Gastrocnemius medialis (tissue), 4 donors: Measurements from ENCODE around the gene NOB1. TPM values are rescaled to one million over a fixed set of nuclear protein-coding genes. Genes with fewer than 3 reads are reported as not detected.

Source experiments
- ATAC-seq, 2 donors: fragments of 150-250 bp; one replicate each; pipeline ENCODE4 v1.9.1; 2016
- DNase-seq, 2 donors: peaks; one replicate each; pipeline ENCODE4 v3.0.0-alpha.2; 2019
- H3K27ac ChIP-seq, 4 donors: fragments of 200-600 bp; sonication (generic); 1 replicate in 1 of 4; 2 replicates in 3 of 4; pipeline ENCODE4 v1.5.1; 2016 to 2018; ENCODE audit warnings: mild to moderate bottlenecking in 2 of 4, moderate library complexity in 1 of 4
- H3K27me3 ChIP-seq, 3 donors: fragments of 200-600 bp; sonication (generic) in 2 of 3; 1 replicate in 1 of 3; 2 replicates in 2 of 3; pipeline versions ENCODE4 v1.5.1 to v1.6.0; 2016 to 2019; ENCODE audit warnings: mild to moderate bottlenecking in 1 of 3, moderate library complexity in 1 of 3
- H3K36me3 ChIP-seq, 2 donors: fragments of 200-600 bp; sonication (generic) in 1 of 2; one replicate each; pipeline ENCODE4 v1.5.1; 2017 to 2018
- H3K4me1 ChIP-seq, 2 donors: fragments of 200-600 bp; sonication (generic) in 1 of 2; one replicate each; pipeline ENCODE4 v1.5.1; 2016 to 2017; ENCODE audit warnings: mild to moderate bottlenecking in 2 of 2
- H3K4me3 ChIP-seq, 4 donors: fragments of 200-600 bp; sonication (generic) in 3 of 4; 1 replicate in 1 of 4; 2 replicates in 3 of 4; pipeline ENCODE4 v1.5.1; 2016 to 2019; ENCODE audit warnings: mild to moderate bottlenecking in 2 of 4
- H3K9me3 ChIP-seq, 3 donors: fragments of 200-600 bp; sonication (generic) in 2 of 3; 1 replicate in 1 of 3; 2 replicates in 2 of 3; pipeline ENCODE4 v1.5.1; 2016 to 2019
- CTCF ChIP-seq, 5 experiments: fragments of 450-650 bp in 3 of 5; fragments of 200-600 bp in 2 of 5; sonication (generic) in 2 of 5; IDR thresholded peaks in 4 of 5; conservative IDR thresholded peaks in 1 of 5; 1 replicate in 4 of 5; 2 replicates in 1 of 5; pipeline ENCODE4 v1.5.1; 2016 to 2019; ENCODE audit warnings: antibody characterized with exemption in 5 of 5, mild to moderate bottlenecking in 3 of 5, moderate library complexity in 3 of 5
- POLR2A ChIP-seq, 2 donors: fragments of 450-650 bp; IDR thresholded peaks; one replicate each; pipeline ENCODE4 v1.6.1; 2017; ENCODE audit warnings: antibody characterized with exemption in 2 of 2, mild to moderate bottlenecking in 2 of 2, moderate library complexity in 2 of 2
- in situ Hi-C, 4 donors: fragments of 200-750 bp; cut with MboI; loops; one replicate each; pipeline versions ENCODE4 v1.15.0 to v1.8.0; 2017; ENCODE audit warnings: low sequenced_read_pairs in 4 of 4
- intact Hi-C: fragments of 100-400 bp; cut with DNase I; formaldehyde crosslinking; loops from one replicate; pipeline ENCODE4 v1.15.1; 2023; ENCODE audit warnings: low total_unique reads
- total RNA-seq, 4 donors: library from RNA; depleted of rRNA; stranded (reverse); fragments of >200 nt; gene quantifications; one replicate each; pipeline versions ENCODE4 v1.1.0 to v1.2.3, GENCODE V29; 2016

Gene NOB1
- total RNA-seq, 4 donors from 2014 or later = 19.2 to 30.9 (median 24.2) TPM

- in situ Hi-C loops = loop anchor here in 2 of 4 donors (10.0 to 25.0 kb wide), 2 partner anchors 362 to 369 kb away; partner anchors contain the start of gene TERF2 (in 1 of the 2)
- ATAC-seq (no peak), DNase-seq (no peak)
- Histone ChIP-seq H3K9me3 (no peaks in the 10 kb centered on the region), H3K4me1 (peaks cover 14 to 19% of the 10 kb centered on the region in 2 donors), H3K4me3 (no peak overlapping the region), H3K36me3 (peaks cover 0 to 9% of the 10 kb centered on the region in 2 donors), H3K27me3 (no peaks in the 10 kb centered on the region), H3K27ac (no peak overlapping the region)
- intact Hi-C loops = no loop called here
- TF ChIP-seq CTCF (IDR thresholded peaks at IDR 0.05 in 4 of 5, conservative IDR thresholded peaks at IDR 0.05 in 1 of 5) = no peak
- no peak for TF ChIP-seq POLR2A (IDR thresholded peaks at IDR 0.05)
These were observed 2.0 kb upstream of the NOB1 start for GRCh38 chr16:69756705-69757104.

GRCh38 chr16:69754143-69754468 lies 620 bp downstream of the NOB1 start:
- intact Hi-C loops (loop anchor here (1.0 to 2.0 kb wide), 2 partner anchors 27 to 45 kb away; partner anchors contain the start of gene NQO1), in situ Hi-C loops (loop anchor here (5.0 to 25.0 kb wide), 6 partner anchors 37 to 367 kb away; partner anchors contain the start of gene TERF2 (in 1 of the 4))
- TF ChIP-seq CTCF (IDR thresholded peaks at IDR 0.05 in 4 of 5, conservative IDR thresholded peaks at IDR 0.05 in 1 of 5) (no peak), POLR2A (IDR thresholded peaks at IDR 0.05) (no peak)
- H3K4me3 ChIP-seq = peak overlapping the region; percentile 77 to 95 (median 90)
- peak overlapping the region; percentile 75 to 86 (median 78) for H3K27ac ChIP-seq
- DNase-seq (no peak), ATAC-seq (no peak)
- no peaks in the 10 kb centered on the region for H3K27me3 ChIP-seq
- H3K9me3 ChIP-seq = no peaks in the 10 kb centered on the region
- peaks cover 12 to 16% of the 10 kb centered on the region in 2 donors for H3K4me1 ChIP-seq
- peaks cover 0 to 35% of the 10 kb centered on the region in 2 donors for H3K36me3 ChIP-seq

GRCh38 chr16:69748694-69749345 lies 5.9 kb downstream of the NOB1 start:
- TF ChIP-seq CTCF (IDR thresholded peaks at IDR 0.05 in 4 of 5, conservative IDR thresholded peaks at IDR 0.05 in 1 of 5) (no peak), POLR2A (IDR thresholded peaks at IDR 0.05) (no peak)
- intact Hi-C loops (no loop called here), in situ Hi-C loops (no loop called here)
- ATAC-seq (no peak), DNase-seq (no peak)
- H3K36me3 ChIP-seq = peaks cover 0 to 88% of the 10 kb centered on the region in 2 donors
- H3K4me1 ChIP-seq = peaks cover 7 to 8% of the 10 kb centered on the region in 2 donors
- no peak overlapping the region for H3K27ac ChIP-seq
- H3K4me3 ChIP-seq = no peak overlapping the region
- no peaks in the 10 kb centered on the region for H3K9me3 ChIP-seq
- H3K27me3 ChIP-seq = no peaks in the 10 kb centered on the region

- Histone ChIP-seq H3K27ac (no peak overlapping the region), H3K4me3 (no peak overlapping the region), H3K9me3 (no peaks in the 10 kb centered on the region), H3K27me3 (no peaks in the 10 kb centered on the region), H3K36me3 (peaks cover 0 to 100% of the 10 kb centered on the region in 2 donors), H3K4me1 (no peaks in the 10 kb centered on the region)
- ATAC-seq = no peak
- no peak for DNase-seq
- intact Hi-C loops = no loop called here
- no peak for TF ChIP-seq POLR2A (IDR thresholded peaks at IDR 0.05)
- in situ Hi-C loops = no loop called here
These were observed 7.6 kb downstream of the NOB1 start for GRCh38 chr16:69747115-69747514.

GRCh38 chr16:69745959-69746358 lies 8.8 kb downstream of the NOB1 start:
- Histone ChIP-seq H3K36me3 (peaks cover 0 to 100% of the 10 kb centered on the region in 2 donors), H3K9me3 (no peaks in the 10 kb centered on the region), H3K27ac (no peak overlapping the region), H3K4me3 (no peak overlapping the region), H3K27me3 (no peaks in the 10 kb centered on the region), H3K4me1 (peaks cover 3 to 4% of the 10 kb centered on the region in 2 donors)
- intact Hi-C loops = no loop called here
- ATAC-seq (no peak), DNase-seq (no peak)
- TF ChIP-seq POLR2A (IDR thresholded peaks at IDR 0.05) (no peak), CTCF (IDR thresholded peaks at IDR 0.05 in 4 of 5, conservative IDR thresholded peaks at IDR 0.05 in 1 of 5) (no peak)
- in situ Hi-C loops = no loop called here
